B cell (primary cell): ENCODE results near the gene PPT2. TPM values are rescaled to one million over a fixed set of nuclear protein-coding genes. Genes with fewer than 3 reads are reported as not detected.

Experiments used
- ATAC-seq: fragments of 200-7000 bp; cut with Tn5 transposase; one replicate; pipeline ENCODE4 v1.10.0; 2021; ENCODE audit warnings: low read depth, mild to moderate bottlenecking, moderate number of reproducible peaks, moderate library complexity
- CTCF ChIA-PET: fragments of 350-600 bp; sonication (Branson Sonifier 250); formaldehyde crosslinking; loops from one replicate; lab custom pipeline; 2021; ENCODE audit warnings: antibody characterized with exemption, inconsistent platforms; lab: Charles Lee
- POLR2A ChIA-PET: fragments of 350-600 bp; sonication (Branson Sonifier 250); formaldehyde crosslinking; loops from one replicate; lab custom pipeline; 2021; ENCODE audit warnings: antibody characterized with exemption; lab: Charles Lee
- DNase-seq: peaks from one replicate; pipeline ENCODE4 v3.0.0; 2013
- H2AFZ ChIP-seq: 2 replicates; pipeline ENCODE4 v1.6.1; 2012; ENCODE audit warnings: mild to moderate bottlenecking, low read depth, low read length; ENCODE audit not compliant: insufficient read depth, poor library complexity, severe bottlenecking
- H3K27ac ChIP-seq, 2 donors: 1 replicate in 1 of 2; 2 replicates in 1 of 2; pipeline ENCODE4 v1.5.1; 2012 to 2013; ENCODE audit warnings: low read length in 2 of 2, mild to moderate bottlenecking in 2 of 2, moderate library complexity in 1 of 2
- H3K27me3 ChIP-seq, 4 experiments: fragments of 200-600 bp in 1 of 4; sonication (generic) in 1 of 4; replicated peaks in 1 of 4; 1 replicate in 2 of 4; 2 replicates in 2 of 4; pipeline versions ENCODE4 v1.6.1 to v1.7.0; 2013 to 2016; ENCODE audit warnings: low read length in 3 of 4, mild to moderate bottlenecking in 2 of 4, mixed read lengths in 1 of 4, moderate library complexity in 1 of 4; ENCODE audit not compliant: insufficient read depth in 4 of 4, control insufficient read depth in 3 of 4; ENCODE audit errors: control extremely low read depth in 1 of 4
- H3K36me3 ChIP-seq, 2 experiments: replicated peaks in 1 of 2; 1 replicate in 1 of 2; 2 replicates in 1 of 2; pipeline versions ENCODE4 v1.6.1 to v1.7.1; 2013; ENCODE audit warnings: low read length in 1 of 2; ENCODE audit not compliant: insufficient read depth in 2 of 2, control insufficient read depth in 1 of 2; ENCODE audit errors: control extremely low read depth in 1 of 2, extremely low read depth in 1 of 2
- H3K4me1 ChIP-seq, 2 donors: fragments of 200-600 bp in 1 of 2; sonication (generic) in 1 of 2; 1 replicate in 1 of 2; 2 replicates in 1 of 2; pipeline versions ENCODE4 v1.5.1 to v1.6.1; 2013 to 2017; ENCODE audit warnings: low read length in 2 of 2; ENCODE audit not compliant: control insufficient read depth in 2 of 2, insufficient read depth in 2 of 2
- H3K4me2 ChIP-seq: replicated peaks from 2 replicates; pipeline ENCODE3; 2012; ENCODE audit warnings: mild to moderate bottlenecking, low read depth, low read length; ENCODE audit not compliant: poor library complexity, severe bottlenecking
- H3K4me3 ChIP-seq, 5 experiments: fragments of 200-600 bp in 1 of 5; sonication (generic) in 1 of 5; 1 replicate in 3 of 5; 2 replicates in 2 of 5; pipeline versions ENCODE4 v1.5.1 to v1.7.0; 2011 to 2016; ENCODE audit warnings: low read length in 4 of 5, mild to moderate bottlenecking in 4 of 5, low read depth in 2 of 5, control low read depth in 1 of 5, moderate library complexity in 1 of 5; ENCODE audit not compliant: insufficient read depth in 1 of 5; ENCODE audit errors: control extremely low read depth in 1 of 5, extremely low read depth in 1 of 5
- H3K79me2 ChIP-seq: fragments of 200-600 bp; sonication (generic); one replicate; pipeline ENCODE4 v1.6.0; 2016; ENCODE audit warnings: low read length; ENCODE audit not compliant: control insufficient read depth, insufficient read depth
- H3K9ac ChIP-seq: fragments of 200-600 bp; sonication (generic); 2 replicates; pipeline ENCODE4 v1.6.1; 2017; ENCODE audit warnings: mild to moderate bottlenecking, low read length, moderate library complexity
- H3K9me3 ChIP-seq, 3 donors: one replicate each; pipeline versions ENCODE4 v1.6.1 to v1.7.1; 2013; ENCODE audit warnings: low read length in 2 of 3; ENCODE audit not compliant: control insufficient read depth in 2 of 3, insufficient read depth in 1 of 3; ENCODE audit errors: control extremely low read depth in 1 of 3
- H4K20me1 ChIP-seq: 2 replicates; pipeline ENCODE4 v1.6.0; 2012; ENCODE audit warnings: mild to moderate bottlenecking, low read length; ENCODE audit not compliant: insufficient read depth, control insufficient read depth, poor library complexity, severe bottlenecking
- H3K27ac Mint-ChIP-seq: one replicate; pipeline ENCODE4 v1.8.0; 2021; ENCODE audit warnings: mixed read lengths
- H3K27me3 Mint-ChIP-seq: one replicate; pipeline ENCODE4 v1.8.0; 2021; ENCODE audit warnings: mixed read lengths
- H3K4me1 Mint-ChIP-seq: one replicate; pipeline ENCODE4 v1.8.0; 2021; ENCODE audit warnings: mixed read lengths
- H3K4me3 Mint-ChIP-seq: one replicate; pipeline ENCODE4 v1.8.0; 2021; ENCODE audit warnings: mixed read lengths
- H3K9me3 Mint-ChIP-seq: one replicate; pipeline ENCODE4 v1.8.0; 2022; ENCODE audit warnings: mixed read lengths; ENCODE audit not compliant: insufficient read depth
- EZH2 ChIP-seq: IDR thresholded peaks from 2 replicates; pipeline ENCODE4 v1.6.1; 2012; ENCODE audit warnings: borderline replicate concordance, low read depth, mild to moderate bottlenecking, moderate library complexity, low read length; ENCODE audit not compliant: insufficient read depth, poor library complexity, severe bottlenecking
- WGBS: methylation state at CpG from one replicate; pipeline ENCODE4 v1.1.5; 2013; ENCODE audit warnings: missing lambda C conversion rate; ENCODE audit not compliant: insufficient coverage; 5-methylcytosine and 5-hydroxymethylcytosine counted together
- intact Hi-C: fragments of 100-400 bp; cut with micrococcal nuclease; formaldehyde crosslinking; loops from one replicate; pipeline ENCODE4 v1.10.0; 2022
- polyA plus RNA-seq: library from polyadenylated mRNA; depleted of rRNA; stranded (reverse); fragments of >200 nt; gene quantifications from 2 replicates; pipeline ENCODE4 v1.2.3, GENCODE V29; 2012
- total RNA-seq, 2 donors: library from RNA; stranded (reverse); fragments of 120-200 nt in 1 of 2; gene quantifications; 1 replicate in 1 of 2; 2 replicates in 1 of 2; pipeline versions ENCODE4 v1.2.3 to v1.2.4, GENCODE V29; 2013 to 2022
- TF ChIP-seq, protein P1 (sequence below): fragments of 200-600 bp; IDR thresholded peaks from one replicate; pipeline ENCODE4 v1.8.0; 2022; ENCODE audit warnings: antibody characterized with exemption, mild to moderate bottlenecking

PPT2 gene
- total and polyA plus RNA-seq, 2 donors (not counting 1 experiment from before 2014, with no cell fraction given), result 1.2 to 4.2 TPM

DNA sequence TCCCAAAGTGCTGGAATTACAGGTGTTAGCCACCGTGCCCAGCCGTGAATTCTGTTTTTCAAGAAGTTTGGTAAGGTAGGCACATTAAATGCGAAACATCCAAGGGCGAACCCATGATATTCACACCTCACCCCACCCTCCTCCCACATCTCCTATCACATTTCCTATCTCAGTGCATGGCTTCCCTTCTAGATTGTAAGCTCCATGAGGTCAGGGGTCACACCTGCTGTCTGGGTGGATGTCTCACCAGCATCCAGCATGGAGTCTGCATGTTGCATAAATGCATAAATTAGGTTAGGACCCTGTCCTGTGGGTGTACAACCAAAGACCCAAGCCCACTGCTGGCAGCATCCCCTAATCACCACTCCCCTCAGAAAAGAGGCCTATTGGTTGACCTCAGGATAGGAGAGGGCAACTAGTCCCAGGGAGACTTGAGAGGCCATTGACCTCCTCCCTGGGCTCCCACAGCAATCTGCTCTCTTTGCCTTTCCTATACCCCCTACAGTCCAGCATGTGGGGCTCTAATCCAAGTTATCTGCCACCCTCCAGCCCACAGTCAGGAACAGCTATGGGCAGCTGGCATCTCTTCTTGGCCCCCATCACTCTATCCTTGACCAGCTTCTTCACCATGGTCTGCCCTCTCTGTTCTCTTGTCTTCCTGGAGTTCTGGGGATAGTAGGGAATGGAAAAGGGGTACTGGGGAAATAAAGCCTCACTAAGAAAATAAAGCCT, 6.4 kb upstream of the PPT2 start:
- ChIA-PET CTCF (no interaction called here), POLR2A (no interaction called here)
- H3K4me3 ChIP-seq, result no peak overlapping the region
- Mint-ChIP-seq H3K9me3 (no peaks in the 10 kb centered on the region), H3K4me3 (no peak overlapping the region), H3K4me1 (peaks cover 30% of the 10 kb centered on the region), H3K27ac (no peak overlapping the region), H3K27me3 (peaks cover 57% of the 10 kb centered on the region)
- no peak for TF ChIP-seq EZH2
- TF ChIP-seq, protein P1, sequence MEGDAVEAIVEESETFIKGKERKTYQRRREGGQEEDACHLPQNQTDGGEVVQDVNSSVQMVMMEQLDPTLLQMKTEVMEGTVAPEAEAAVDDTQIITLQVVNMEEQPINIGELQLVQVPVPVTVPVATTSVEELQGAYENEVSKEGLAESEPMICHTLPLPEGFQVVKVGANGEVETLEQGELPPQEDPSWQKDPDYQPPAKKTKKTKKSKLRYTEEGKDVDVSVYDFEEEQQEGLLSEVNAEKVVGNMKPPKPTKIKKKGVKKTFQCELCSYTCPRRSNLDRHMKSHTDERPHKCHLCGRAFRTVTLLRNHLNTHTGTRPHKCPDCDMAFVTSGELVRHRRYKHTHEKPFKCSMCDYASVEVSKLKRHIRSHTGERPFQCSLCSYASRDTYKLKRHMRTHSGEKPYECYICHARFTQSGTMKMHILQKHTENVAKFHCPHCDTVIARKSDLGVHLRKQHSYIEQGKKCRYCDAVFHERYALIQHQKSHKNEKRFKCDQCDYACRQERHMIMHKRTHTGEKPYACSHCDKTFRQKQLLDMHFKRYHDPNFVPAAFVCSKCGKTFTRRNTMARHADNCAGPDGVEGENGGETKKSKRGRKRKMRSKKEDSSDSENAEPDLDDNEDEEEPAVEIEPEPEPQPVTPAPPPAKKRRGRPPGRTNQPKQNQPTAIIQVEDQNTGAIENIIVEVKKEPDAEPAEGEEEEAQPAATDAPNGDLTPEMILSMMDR, result no peak
- no peaks in the 10 kb centered on the region for H4K20me1 ChIP-seq
- DNase-seq (no peak), ATAC-seq (no peak)
- H3K79me2 ChIP-seq, result no peaks in the 10 kb centered on the region
- intact Hi-C loops, result no loop called here
- H3K27ac ChIP-seq, result no peak overlapping the region
- H3K4me1 ChIP-seq, result peaks cover 15 to 22% of the 10 kb centered on the region in 2 donors
- no peak overlapping the region for H3K4me2 ChIP-seq
- H3K9ac ChIP-seq, result no peak overlapping the region
- H3K36me3 ChIP-seq, result no peaks in the 10 kb centered on the region
- WGBS, result 100% methylated on average over 2 of the region's 4 CpGs
- H3K9me3 ChIP-seq, result peaks cover 0 to 16% (median 3%) of the 10 kb centered on the region in 3 donors
- no peak overlapping the region for H2AFZ ChIP-seq
- peaks cover 0 to 50% (median 27%) of the 10 kb centered on the region in 4 experiments for H3K27me3 ChIP-seq

DNA sequence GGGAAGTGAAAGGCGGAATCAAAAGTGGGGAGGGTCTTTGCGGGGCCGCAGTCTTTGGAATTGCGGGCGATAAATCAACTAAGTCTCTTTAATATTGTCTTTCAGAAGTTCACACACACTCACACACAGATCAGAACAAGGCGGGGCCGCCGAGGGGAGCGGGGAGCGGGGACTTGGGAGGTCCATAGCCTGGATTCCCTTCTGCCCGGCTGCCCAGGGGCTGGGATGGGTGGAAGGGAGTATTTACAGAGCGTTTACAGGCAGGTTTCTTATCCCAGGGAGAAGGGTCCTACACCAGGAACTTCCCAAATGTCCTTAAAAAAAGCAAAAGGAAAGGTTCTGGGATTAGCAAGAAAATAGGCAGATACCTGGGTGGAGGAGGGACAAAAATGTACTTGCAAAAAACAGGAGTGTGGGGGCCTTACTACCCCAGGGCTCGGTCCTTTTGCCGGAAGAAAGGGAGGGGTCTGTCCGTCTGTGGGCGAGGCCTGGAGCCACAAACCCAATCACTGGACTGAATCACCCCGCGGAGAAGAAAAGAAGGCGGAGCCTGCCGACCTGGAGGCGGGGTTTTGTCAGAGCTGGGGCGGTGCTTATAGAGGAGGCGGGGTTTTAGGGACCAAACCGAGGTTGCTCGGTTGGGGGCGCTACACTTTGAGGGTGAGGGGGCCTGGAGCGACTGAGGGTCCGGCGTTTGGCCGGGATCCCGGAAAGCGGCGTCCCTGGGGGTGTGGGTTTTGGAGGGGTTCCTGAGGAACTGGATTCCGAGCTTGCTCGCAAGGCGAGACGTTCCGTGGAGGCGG, 5.5 kb upstream of the PPT2 start:
- WGBS, result 11% methylated on average over 27 of the region's 39 CpGs
- no peaks in the 10 kb centered on the region for H3K79me2 ChIP-seq
- H2AFZ ChIP-seq, result peak overlapping the region; percentile 54
- TF ChIP-seq, protein P1, result peak; percentile 12
- TF ChIP-seq EZH2, result no peak
- Mint-ChIP-seq H3K27ac (peak overlapping the region; percentile 15), H3K4me3 (peak overlapping the region; percentile 73), H3K9me3 (no peaks in the 10 kb centered on the region), H3K27me3 (peaks cover 65% of the 10 kb centered on the region), H3K4me1 (peaks cover 39% of the 10 kb centered on the region)
- peak overlapping the region in 4 of 5 experiments; percentile 21 to 53 (median 38) for H3K4me3 ChIP-seq
- peak overlapping the region; percentile 61 for H3K4me2 ChIP-seq
- peaks cover 0 to 54% (median 29%) of the 10 kb centered on the region in 4 experiments for H3K27me3 ChIP-seq
- peaks cover 21 to 22% of the 10 kb centered on the region in 2 donors for H3K4me1 ChIP-seq
- no peaks in the 10 kb centered on the region for H4K20me1 ChIP-seq
- H3K9ac ChIP-seq, result peak overlapping the region; percentile 43
- peaks cover 0 to 16% (median 3%) of the 10 kb centered on the region in 3 donors for H3K9me3 ChIP-seq
- ATAC-seq, result peak; percentile 73
- POLR2A ChIA-PET, result no interaction called here
- CTCF ChIA-PET, result no interaction called here
- intact Hi-C loops, result no loop called here
- peak; percentile 64 for DNase-seq
- H3K36me3 ChIP-seq, result no peaks in the 10 kb centered on the region
- H3K27ac ChIP-seq, result no peak overlapping the region
